HG03558 (cell line): ENCODE measurements around the gene PC.
"Not testable (repeated sequence)": the region's sequence is repeated elsewhere in the genome, so short reads cannot be mapped to it uniquely, and the experiment has no call there.

Source experiments
- ATAC-seq: cut with Tn5 transposase; IDR thresholded peaks from one replicate; pipeline ENCODE4 v1.9.1; 2021; ENCODE audit warnings: moderate number of reproducible peaks; ENCODE audit not compliant: unreplicated experiment; ENCODE audit errors: extremely low read depth

The PC gene

GRCh38 chr11:66979336-66979980, 21.3 kb upstream of the PC start:
- no peak for ATAC-seq

- ATAC-seq, result no peak
Observed at GRCh38 chr11:66978717-66979116, 20.5 kb upstream of the PC start.

GRCh38 chr11:66978229-66978628, 20.0 kb upstream of the PC start:
- ATAC-seq, result no peak

- ATAC-seq, result no peak
Observed at GRCh38 chr11:66976925-66977324, 18.7 kb upstream of the PC start.

- ATAC-seq, result no peak
Observed at GRCh38 chr11:66976028-66976467, 17.9 kb upstream of the PC start.

- ATAC-seq, result no peak
Observed at GRCh38 chr11:66975405-66976027, 17.3 kb upstream of the PC start.

- no peak for ATAC-seq
Observed at GRCh38 chr11:66974724-66975404, 16.7 kb upstream of the PC start, which contains the start of gene C11orf86. Gene C11orf86, plus strand, starts transcription at chr11:66975304. Its CDS starts 59 bp downstream, at chr11:66975363.

- ATAC-seq, result no peak
Observed at GRCh38 chr11:66973956-66974580, 15.9 kb upstream of the PC start.

GRCh38 chr11:66971488-66971887, 13.3 kb upstream of the PC start:
- ATAC-seq, result no peak

- no peak for ATAC-seq
Observed at GRCh38 chr11:66970807-66971442, 12.7 kb upstream of the PC start.

GRCh38 chr11:66970371-66970806, 12.2 kb upstream of the PC start:
- ATAC-seq, result no peak

GRCh38 chr11:66969584-66970225, 11.5 kb upstream of the PC start:
- no peak for ATAC-seq

- no peak for ATAC-seq
Observed at GRCh38 chr11:66967670-66968425, 9.7 kb upstream of the PC start.

GRCh38 chr11:66966351-66966750, 8.2 kb upstream of the PC start:
- no peak for ATAC-seq

GRCh38 chr11:66964495-66964894, 6.3 kb upstream of the PC start:
- ATAC-seq, result no peak

GRCh38 chr11:66962801-66963200, 4.6 kb upstream of the PC start:
- ATAC-seq, result no peak

- ATAC-seq, result no peak
Observed at GRCh38 chr11:66962247-66962646, 4.1 kb upstream of the PC start.

- not testable (repeated sequence) for ATAC-seq
Observed at GRCh38 chr11:66961691-66962213, 3.6 kb upstream of the PC start.

GRCh38 chr11:66958956-66959274, 732 bp upstream of the PC start:
- no peak for ATAC-seq

GRCh38 chr11:66957971-66958231, 282 bp downstream of the PC start:
- ATAC-seq, result no peak
